Activated naive CD4-positive, alpha-beta T cell treated with anti-CD3 and anti-CD28 coated beads for 36 hours (primary cell): ENCODE results near the gene SEMA4F. TPM values are rescaled to one million over a fixed set of nuclear protein-coding genes. Genes with fewer than 3 reads are reported as not detected.
A peak's percentile ranks its signal among the peaks of the same experiment; 100 is the strongest.
"Not testable (repeated sequence)": the region's sequence is repeated elsewhere in the genome, so short reads cannot be mapped to it uniquely, and the experiment has no call there.

Experiments used
- CTCF ChIA-PET: fragments of 350-600 bp; sonication (Branson Sonifier 250); formaldehyde crosslinking; loops from one replicate; lab custom pipeline; 2021; ENCODE audit warnings: antibody characterized with exemption; lab: Charles Lee
- DNase-seq: peaks from one replicate; pipeline ENCODE4 v3.0.0-alpha.2; 2020
- H3K27ac Mint-ChIP-seq: one replicate; pipeline ENCODE4 v1.8.0; 2021; ENCODE audit warnings: mild to moderate bottlenecking, mixed read lengths
- H3K27me3 Mint-ChIP-seq: one replicate; pipeline ENCODE4 v1.8.0; 2021; ENCODE audit warnings: low read depth, mixed read lengths
- H3K36me3 Mint-ChIP-seq: one replicate; pipeline ENCODE4 v1.8.0; 2021; ENCODE audit warnings: low read depth, mixed read lengths
- H3K4me1 Mint-ChIP-seq: one replicate; pipeline ENCODE4 v1.8.0; 2021; ENCODE audit warnings: low read depth, mixed read lengths
- H3K4me3 Mint-ChIP-seq: one replicate; pipeline ENCODE4 v1.8.0; 2021; ENCODE audit warnings: mild to moderate bottlenecking, moderate library complexity, mixed read lengths
- H3K9me3 Mint-ChIP-seq: one replicate; pipeline ENCODE4 v1.8.0; 2021; ENCODE audit warnings: mixed read lengths
- intact Hi-C: fragments of 100-400 bp; cut with micrococcal nuclease; formaldehyde crosslinking; loops from one replicate; pipeline ENCODE4 v1.15.1; 2023
- total RNA-seq, 2 experiments: library from RNA; stranded (reverse); gene quantifications; one replicate each; pipeline ENCODE4 v1.2.3, GENCODE V29; 2021

SEMA4F gene, protein sequence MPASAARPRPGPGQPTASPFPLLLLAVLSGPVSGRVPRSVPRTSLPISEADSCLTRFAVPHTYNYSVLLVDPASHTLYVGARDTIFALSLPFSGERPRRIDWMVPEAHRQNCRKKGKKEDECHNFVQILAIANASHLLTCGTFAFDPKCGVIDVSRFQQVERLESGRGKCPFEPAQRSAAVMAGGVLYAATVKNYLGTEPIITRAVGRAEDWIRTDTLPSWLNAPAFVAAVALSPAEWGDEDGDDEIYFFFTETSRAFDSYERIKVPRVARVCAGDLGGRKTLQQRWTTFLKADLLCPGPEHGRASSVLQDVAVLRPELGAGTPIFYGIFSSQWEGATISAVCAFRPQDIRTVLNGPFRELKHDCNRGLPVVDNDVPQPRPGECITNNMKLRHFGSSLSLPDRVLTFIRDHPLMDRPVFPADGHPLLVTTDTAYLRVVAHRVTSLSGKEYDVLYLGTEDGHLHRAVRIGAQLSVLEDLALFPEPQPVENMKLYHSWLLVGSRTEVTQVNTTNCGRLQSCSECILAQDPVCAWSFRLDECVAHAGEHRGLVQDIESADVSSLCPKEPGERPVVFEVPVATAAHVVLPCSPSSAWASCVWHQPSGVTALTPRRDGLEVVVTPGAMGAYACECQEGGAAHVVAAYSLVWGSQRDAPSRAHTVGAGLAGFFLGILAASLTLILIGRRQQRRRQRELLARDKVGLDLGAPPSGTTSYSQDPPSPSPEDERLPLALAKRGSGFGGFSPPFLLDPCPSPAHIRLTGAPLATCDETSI
- 1 to 10 TPM; 4.3 to 5.3 TPM for total RNA-seq

DNA sequence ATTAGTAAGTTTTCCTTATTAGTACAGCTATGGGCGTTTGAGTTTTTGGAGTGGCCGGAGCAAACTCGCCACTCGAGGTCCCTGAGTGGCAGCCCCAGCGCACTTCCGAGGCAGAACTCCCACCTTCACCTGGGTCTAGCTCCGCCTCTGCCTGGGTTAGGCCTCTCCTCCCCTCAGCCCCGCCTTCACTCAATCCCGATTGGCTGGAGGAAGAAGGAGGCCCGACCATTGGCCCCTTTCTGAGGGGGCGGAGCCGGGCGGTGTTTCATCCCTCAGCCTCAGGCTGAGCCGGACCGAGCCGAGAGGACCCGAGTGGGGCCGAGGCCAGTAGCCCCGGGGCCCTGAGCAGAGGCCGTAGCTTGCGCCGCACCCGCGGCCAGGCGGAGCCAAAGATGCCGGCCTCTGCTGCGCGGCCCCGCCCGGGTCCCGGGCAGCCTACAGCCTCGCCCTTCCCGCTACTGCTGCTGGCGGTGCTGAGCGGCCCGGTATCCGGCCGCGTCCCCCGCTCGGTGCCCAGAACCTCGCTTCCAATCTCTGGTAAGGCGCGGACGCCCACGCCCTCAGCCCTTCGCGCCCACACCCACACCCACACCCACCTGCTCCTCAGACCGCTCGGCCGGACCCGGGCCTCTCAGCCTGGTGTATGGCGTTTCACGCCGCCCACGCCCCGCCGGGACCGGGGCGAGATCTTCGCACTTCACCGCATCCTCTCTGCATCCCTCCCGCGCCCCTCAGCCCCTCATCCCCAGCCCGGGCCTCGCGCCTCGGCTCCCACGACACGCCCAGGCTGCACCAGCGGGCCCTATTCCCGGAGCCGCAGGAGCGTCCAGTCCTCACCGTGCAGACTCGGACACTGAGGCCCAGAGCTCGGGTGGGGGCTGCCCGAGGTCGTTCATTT is at the start of gene SEMA4F:
TSS of gene SEMA4F (plus strand) at position 263 of the 898 bp plus-strand sequence. CDS start at position 393, 130 bp downstream.
- H3K9me3 Mint-ChIP-seq = no peaks in the 10 kb centered on the region
- DNase-seq = peak; percentile 97
- H3K36me3 Mint-ChIP-seq = no peaks in the 10 kb centered on the region
- peaks cover under 1% of the 10 kb centered on the region for H3K27me3 Mint-ChIP-seq
- H3K4me3 Mint-ChIP-seq = peak within 1 kb of the TSS; percentile 72
- intact Hi-C loops = loop anchor here (1.0 to 2.0 kb wide), 4 partner anchors 147 to 1269 kb away; partner anchors contain the start of genes ALMS1, PCGF1 and POLE4
- CTCF ChIA-PET = interaction anchor here (0.6 to 1.0 kb wide), 3 partner anchors 68 to 254 kb away, joined by 3 to 7 read pairs (median 3); no protein-coding TSS in a partner anchor
- H3K27ac Mint-ChIP-seq = peak within 1 kb of the TSS; percentile 33
- H3K4me1 Mint-ChIP-seq = peaks cover 11% of the 10 kb centered on the region

DNA sequence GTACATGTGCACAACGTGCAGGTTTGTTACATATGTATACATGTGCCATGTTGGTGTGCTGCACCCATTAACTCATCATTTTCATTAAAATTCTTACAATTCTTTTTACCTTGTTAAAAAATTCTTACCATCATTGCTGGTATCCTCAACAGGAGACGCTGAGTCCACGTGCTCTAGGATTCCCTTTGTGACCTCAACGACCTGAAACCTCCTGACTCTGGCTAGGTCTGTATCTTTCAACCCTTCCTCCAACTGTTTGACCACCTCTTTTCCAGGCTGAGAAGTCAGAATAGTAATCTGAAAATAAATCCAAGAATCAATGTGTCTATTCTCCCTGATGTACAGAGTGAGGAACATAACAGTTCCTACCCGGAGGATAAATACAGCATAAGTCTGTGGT is 47.1 kb upstream of the SEMA4F start:
- Mint-ChIP-seq H3K27ac (no peak overlapping the region), H3K4me1 (no peaks in the 10 kb centered on the region), H3K4me3 (no peak overlapping the region), H3K27me3 (peaks cover 25% of the 10 kb centered on the region), H3K9me3 (no peaks in the 10 kb centered on the region), H3K36me3 (no peaks in the 10 kb centered on the region)
- no peak for DNase-seq
- CTCF ChIA-PET = no interaction called here
- intact Hi-C loops = no loop called here

- Mint-ChIP-seq H3K27me3 (peaks cover 17% of the 10 kb centered on the region), H3K27ac (no peak overlapping the region), H3K4me3 (no peak overlapping the region), H3K4me1 (no peaks in the 10 kb centered on the region), H3K9me3 (no peaks in the 10 kb centered on the region), H3K36me3 (no peaks in the 10 kb centered on the region)
- intact Hi-C loops = no loop called here
- no peak for DNase-seq
- CTCF ChIA-PET = interaction anchor here (1.3 kb wide), 1 partner anchor 11 kb away, joined by 3 read pairs; no protein-coding TSS in a partner anchor
Observed at GRCh38 chr2:74617122-74617521, 36.9 kb upstream of the SEMA4F start.

DNA sequence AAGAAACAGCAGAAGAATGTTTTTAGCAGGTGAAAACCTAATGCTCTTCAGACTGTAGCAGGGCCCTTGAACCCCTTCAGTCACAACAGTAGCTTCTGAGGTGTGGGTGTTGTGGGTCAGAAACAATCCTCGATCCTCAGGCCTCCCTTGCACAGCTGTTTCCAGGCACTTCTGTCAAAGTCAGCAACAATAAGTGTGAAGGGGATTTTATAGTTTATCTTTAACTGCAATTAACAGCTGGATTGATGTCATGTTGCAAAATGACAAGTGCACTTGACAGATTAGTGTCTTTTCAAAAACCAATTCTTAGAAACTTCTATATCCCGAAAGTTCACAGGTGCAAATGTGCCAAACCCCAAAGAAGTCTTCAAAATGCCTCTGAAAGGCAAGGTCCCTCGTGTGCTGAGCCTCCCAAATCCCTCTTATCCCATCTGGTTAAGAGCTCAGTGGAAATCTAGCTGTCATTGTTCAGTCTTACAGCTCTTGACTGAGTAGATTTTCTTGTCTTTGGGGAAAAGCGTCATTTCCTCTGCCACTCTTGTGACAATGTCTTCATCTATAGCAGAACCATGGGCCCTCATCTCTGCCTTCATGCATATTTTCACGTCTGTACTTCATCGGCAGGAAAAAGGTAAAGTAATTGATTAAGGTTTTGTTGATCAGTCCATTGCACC is 35.5 kb upstream of the SEMA4F start:
- no peaks in the 10 kb centered on the region for H3K36me3 Mint-ChIP-seq
- intact Hi-C loops = no loop called here
- no peak overlapping the region for H3K27ac Mint-ChIP-seq
- H3K4me3 Mint-ChIP-seq = no peak overlapping the region
- H3K4me1 Mint-ChIP-seq = no peaks in the 10 kb centered on the region
- peaks cover 14% of the 10 kb centered on the region for H3K27me3 Mint-ChIP-seq
- CTCF ChIA-PET = interaction anchor here (0.8 to 1.3 kb wide), 3 partner anchors 12 to 84 kb away, joined by 3 to 4 read pairs (median 3); no protein-coding TSS in a partner anchor
- no peaks in the 10 kb centered on the region for H3K9me3 Mint-ChIP-seq
- no peak for DNase-seq

GRCh38 chr2:74619651-74620297 is 34.3 kb upstream of the SEMA4F start:
- no peak overlapping the region for H3K27ac Mint-ChIP-seq
- DNase-seq = no peak
- H3K4me3 Mint-ChIP-seq = no peak overlapping the region
- intact Hi-C loops = no loop called here
- H3K27me3 Mint-ChIP-seq = peaks cover 5% of the 10 kb centered on the region
- CTCF ChIA-PET = interaction anchor here (0.9 to 1.3 kb wide), 2 partner anchors 10 to 33 kb away, joined by 3 to 4 read pairs; no protein-coding TSS in a partner anchor
- no peaks in the 10 kb centered on the region for H3K4me1 Mint-ChIP-seq
- no peaks in the 10 kb centered on the region for H3K36me3 Mint-ChIP-seq
- no peaks in the 10 kb centered on the region for H3K9me3 Mint-ChIP-seq

GRCh38 chr2:74620671-74621070 is 33.4 kb upstream of the SEMA4F start:
- DNase-seq = no peak
- CTCF ChIA-PET = interaction anchor here (0.5 kb wide), 1 partner anchor 220 kb away, joined by 3 read pairs; no protein-coding TSS in a partner anchor
- intact Hi-C loops = no loop called here
- H3K4me1 Mint-ChIP-seq = no peaks in the 10 kb centered on the region
- no peak overlapping the region for H3K4me3 Mint-ChIP-seq
- H3K36me3 Mint-ChIP-seq = no peaks in the 10 kb centered on the region
- no peak overlapping the region for H3K27ac Mint-ChIP-seq
- H3K9me3 Mint-ChIP-seq = no peaks in the 10 kb centered on the region
- no peaks in the 10 kb centered on the region for H3K27me3 Mint-ChIP-seq

- CTCF ChIA-PET = no interaction called here
- Mint-ChIP-seq H3K27me3 (no peaks in the 10 kb centered on the region), H3K4me3 (no peak overlapping the region), H3K27ac (no peak overlapping the region), H3K9me3 (no peaks in the 10 kb centered on the region), H3K4me1 (no peaks in the 10 kb centered on the region), H3K36me3 (no peaks in the 10 kb centered on the region)
- no peak for DNase-seq
- intact Hi-C loops = no loop called here
Observed at GRCh38 chr2:74625658-74626425, 28.2 kb upstream of the SEMA4F start.

GRCh38 chr2:74628538-74629105 is 25.4 kb upstream of the SEMA4F start:
- Mint-ChIP-seq H3K27me3 (no peaks in the 10 kb centered on the region), H3K4me1 (no peaks in the 10 kb centered on the region), H3K4me3 (no peak overlapping the region), H3K36me3 (no peaks in the 10 kb centered on the region), H3K9me3 (no peaks in the 10 kb centered on the region), H3K27ac (no peak overlapping the region)
- CTCF ChIA-PET = interaction anchor here (1.5 kb wide), 1 partner anchor 20 kb away, joined by 3 read pairs; the partner anchor contains the start of gene M1AP
- intact Hi-C loops = no loop called here
- no peak for DNase-seq

DNA sequence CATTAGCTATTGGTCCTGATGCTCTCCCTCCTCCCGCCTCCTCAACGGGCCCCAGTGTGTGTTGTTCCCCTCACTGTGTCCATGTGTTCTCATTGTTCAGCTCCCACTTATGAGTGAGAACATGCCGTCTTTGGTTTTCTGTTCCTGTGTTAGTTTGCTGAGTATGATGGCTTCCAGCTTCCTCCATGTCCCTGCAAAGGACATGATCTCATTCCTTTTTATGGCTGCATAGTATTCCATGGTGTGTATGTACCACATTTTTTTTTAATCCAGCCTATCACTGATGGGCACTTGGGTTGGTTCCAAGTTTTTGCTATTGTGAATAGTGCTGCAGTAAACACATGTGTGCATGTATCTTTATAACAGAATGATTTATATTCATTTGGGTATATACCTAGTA is 23.6 kb upstream of the SEMA4F start:
- DNase-seq, H3K36me3 Mint-ChIP-seq, intact Hi-C loops, H3K27ac Mint-ChIP-seq, H3K9me3 Mint-ChIP-seq, H3K4me1 Mint-ChIP-seq, H3K27me3 Mint-ChIP-seq, H3K4me3 Mint-ChIP-seq: not testable (repeated sequence)
- CTCF ChIA-PET = interaction anchor here (0.8 kb wide), 1 partner anchor 11 kb away, joined by 3 read pairs; no protein-coding TSS in a partner anchor

DNA sequence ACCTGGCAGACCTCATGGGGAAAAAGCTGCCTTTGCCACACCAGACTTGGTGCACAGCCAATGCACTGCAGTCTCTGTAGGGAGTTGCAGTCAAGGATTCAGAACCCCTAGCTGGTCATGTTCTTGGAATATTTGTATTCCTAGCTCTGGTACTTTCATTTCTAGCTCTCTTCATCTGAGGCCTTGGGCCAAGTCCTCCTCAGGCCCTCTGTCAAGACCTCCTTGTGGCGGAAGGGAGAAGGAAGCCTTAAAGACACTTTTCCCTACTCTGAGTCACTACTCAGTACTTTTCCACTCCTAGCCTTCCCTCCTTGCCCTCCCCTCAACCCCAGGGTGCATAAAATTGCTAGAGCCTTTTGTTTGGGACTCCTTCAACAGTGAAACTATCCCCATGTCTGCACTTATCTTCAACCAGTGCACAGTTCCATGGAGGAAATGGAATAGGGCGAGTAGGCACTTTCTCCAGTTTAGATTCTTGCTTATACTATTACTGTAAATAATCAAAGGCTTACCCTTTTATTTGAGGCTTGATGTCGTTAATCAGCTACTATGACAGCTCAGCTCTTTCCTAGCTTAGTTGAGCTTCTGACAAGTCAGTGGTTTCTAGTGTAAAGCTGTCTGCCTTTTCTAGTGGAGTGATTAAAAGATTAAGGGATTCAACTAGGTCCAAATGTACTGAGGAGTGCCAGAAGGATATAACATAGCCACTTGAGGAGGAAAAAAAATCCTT is 21.7 kb upstream of the SEMA4F start:
- Mint-ChIP-seq H3K27me3 (no peaks in the 10 kb centered on the region), H3K9me3 (no peaks in the 10 kb centered on the region), H3K27ac (no peak overlapping the region), H3K4me3 (no peak overlapping the region), H3K36me3 (no peaks in the 10 kb centered on the region), H3K4me1 (no peaks in the 10 kb centered on the region)
- CTCF ChIA-PET = no interaction called here
- intact Hi-C loops = no loop called here
- no peak for DNase-seq
